Parathyroid adenoma (tissue), 2 donors: Measurements from ENCODE around the gene COL5A2.

ENCODE experiments used
- H2AFZ ChIP-seq: fragments of 300-600 bp; sonication (generic); one replicate; pipeline ENCODE4 v1.7.0; 2017; ENCODE audit warnings: antibody characterized with exemption, mild to moderate bottlenecking
- H3K27ac ChIP-seq: fragments of 300-600 bp; sonication (generic); one replicate; pipeline ENCODE4 v1.7.0; 2017
- H3K27me3 ChIP-seq: fragments of 300-600 bp; sonication (generic); one replicate; pipeline ENCODE4 v1.7.0; 2017; ENCODE audit warnings: low read length; ENCODE audit not compliant: control insufficient read depth, insufficient read depth
- H3K36me3 ChIP-seq: fragments of 300-600 bp; sonication (generic); one replicate; pipeline ENCODE4 v1.7.0; 2017; ENCODE audit warnings: low read length; ENCODE audit not compliant: control insufficient read depth, insufficient read depth
- H3K4me1 ChIP-seq: fragments of 300-600 bp; sonication (generic); one replicate; pipeline ENCODE4 v1.7.0; 2017; ENCODE audit warnings: control low read depth
- H3K4me2 ChIP-seq: fragments of 300-600 bp; sonication (generic); one replicate; pipeline ENCODE4 v1.7.0; 2017; ENCODE audit warnings: low read length
- H3K4me3 ChIP-seq: fragments of 300-600 bp; sonication (generic); one replicate; pipeline ENCODE4 v1.7.0; 2017; ENCODE audit warnings: low read depth, low read length
- H3K79me2 ChIP-seq: fragments of 300-600 bp; sonication (generic); one replicate; pipeline ENCODE4 v1.7.0; 2017; ENCODE audit warnings: control low read depth
- H3K9ac ChIP-seq: fragments of 300-600 bp; sonication (generic); one replicate; pipeline ENCODE4 v1.7.0; 2017; ENCODE audit warnings: mild to moderate bottlenecking
- H3K9me3 ChIP-seq: fragments of 300-600 bp; sonication (generic); one replicate; pipeline ENCODE4 v1.7.0; 2017; ENCODE audit warnings: low read length; ENCODE audit not compliant: control insufficient read depth
- CTCF ChIP-seq: fragments of 300-600 bp; sonication (generic); IDR thresholded peaks from one replicate; pipeline ENCODE4 v1.7.0; 2017; ENCODE audit warnings: antibody characterized with exemption, mild to moderate bottlenecking
- donor health status: primary hyperparathyroidism.

COL5A2 gene

GRCh38 chr2:189161894-189162293 lies 17.7 kb downstream of the COL5A2 start:
- no peak for TF ChIP-seq CTCF
- Histone ChIP-seq H2AFZ (no peak overlapping the region), H3K9ac (no peak overlapping the region), H3K27me3 (no peaks in the 10 kb centered on the region), H3K4me3 (no peak overlapping the region), H3K79me2 (no peaks in the 10 kb centered on the region), H3K27ac (no peak overlapping the region), H3K4me2 (no peak overlapping the region), H3K4me1 (no peaks in the 10 kb centered on the region), H3K9me3 (no peaks in the 10 kb centered on the region), H3K36me3 (no peaks in the 10 kb centered on the region)

- Histone ChIP-seq H3K36me3 (no peaks in the 10 kb centered on the region), H3K4me3 (no peak overlapping the region), H3K27ac (no peak overlapping the region), H3K79me2 (no peaks in the 10 kb centered on the region), H2AFZ (no peak overlapping the region), H3K4me2 (no peak overlapping the region), H3K4me1 (no peaks in the 10 kb centered on the region), H3K27me3 (no peaks in the 10 kb centered on the region), H3K9me3 (no peaks in the 10 kb centered on the region), H3K9ac (no peak overlapping the region)
- TF ChIP-seq CTCF, result no peak
Measured at GRCh38 chr2:189159717-189160116, 19.8 kb downstream of the COL5A2 start.

GRCh38 chr2:189159273-189159672 lies 20.3 kb downstream of the COL5A2 start:
- Histone ChIP-seq H3K9ac (no peak overlapping the region), H3K79me2 (no peaks in the 10 kb centered on the region), H3K9me3 (no peaks in the 10 kb centered on the region), H3K27ac (no peak overlapping the region), H3K27me3 (no peaks in the 10 kb centered on the region), H2AFZ (no peak overlapping the region), H3K4me1 (no peaks in the 10 kb centered on the region), H3K4me2 (no peak overlapping the region), H3K4me3 (no peak overlapping the region), H3K36me3 (no peaks in the 10 kb centered on the region)
- TF ChIP-seq CTCF, result no peak

- no peak overlapping the region for H2AFZ ChIP-seq
- no peak for TF ChIP-seq CTCF
- H3K36me3 ChIP-seq, result no peaks in the 10 kb centered on the region
- H3K4me2 ChIP-seq, result no peak overlapping the region
- no peak overlapping the region for H3K9ac ChIP-seq
- no peaks in the 10 kb centered on the region for H3K79me2 ChIP-seq
- no peak overlapping the region for H3K4me3 ChIP-seq
- no peaks in the 10 kb centered on the region for H3K9me3 ChIP-seq
- no peaks in the 10 kb centered on the region for H3K27me3 ChIP-seq
- H3K4me1 ChIP-seq, result no peaks in the 10 kb centered on the region
- H3K27ac ChIP-seq, result no peak overlapping the region
Measured at GRCh38 chr2:189157939-189158338, 21.6 kb downstream of the COL5A2 start.

- no peak for TF ChIP-seq CTCF
- H3K9ac ChIP-seq, result no peak overlapping the region
- no peak overlapping the region for H3K4me3 ChIP-seq
- H3K4me2 ChIP-seq, result no peak overlapping the region
- no peaks in the 10 kb centered on the region for H3K79me2 ChIP-seq
- H3K36me3 ChIP-seq, result no peaks in the 10 kb centered on the region
- H3K27ac ChIP-seq, result no peak overlapping the region
- no peaks in the 10 kb centered on the region for H3K27me3 ChIP-seq
- no peak overlapping the region for H2AFZ ChIP-seq
- H3K4me1 ChIP-seq, result no peaks in the 10 kb centered on the region
- no peaks in the 10 kb centered on the region for H3K9me3 ChIP-seq
Measured at GRCh38 chr2:189157456-189157855, 22.1 kb downstream of the COL5A2 start.
